Ectodermal cell (in vitro differentiated cells): ENCODE measurements around the gene ZFYVE28.

Experiments
- H3K27ac ChIP-seq: 2 replicates; pipeline ENCODE4 v1.7.0; 2013; ENCODE audit warnings: mild to moderate bottlenecking, low read depth, low read length; ENCODE audit not compliant: insufficient read depth, poor library complexity, severe bottlenecking
- H3K27me3 ChIP-seq: 2 replicates; pipeline ENCODE4 v1.7.0; 2013; ENCODE audit warnings: mild to moderate bottlenecking, low read length; ENCODE audit not compliant: insufficient read depth, control insufficient read depth, poor library complexity, severe bottlenecking
- H3K36me3 ChIP-seq: one replicate; pipeline ENCODE4 v1.7.0; 2013; ENCODE audit warnings: low read length; ENCODE audit not compliant: control insufficient read depth, insufficient read depth
- H3K4me1 ChIP-seq: one replicate; pipeline ENCODE4 v1.7.0; 2013; ENCODE audit warnings: low read length; ENCODE audit not compliant: control insufficient read depth, insufficient read depth
- H3K4me3 ChIP-seq: 2 replicates; pipeline ENCODE4 v1.7.0; 2013; ENCODE audit warnings: low read depth, low read length, control low read depth; ENCODE audit not compliant: insufficient read depth
- H3K9me3 ChIP-seq: 2 replicates; pipeline ENCODE4 v1.7.0; 2013; ENCODE audit warnings: mild to moderate bottlenecking, low read length, moderate library complexity; ENCODE audit not compliant: control insufficient read depth
- WGBS, 2 experiments: methylation state at CpG; one replicate each; pipeline ENCODE4 v1.1.7; 2013; ENCODE audit warnings: missing lambda C conversion rate in 2 of 2; 5-methylcytosine and 5-hydroxymethylcytosine counted together

ZFYVE28 gene

GRCh38 chr4:2318476-2318875 lies 100.0 kb downstream of the ZFYVE28 start:
- H3K4me3 ChIP-seq = no peak overlapping the region
- H3K4me1 ChIP-seq = no peaks in the 10 kb centered on the region
- no peaks in the 10 kb centered on the region for H3K36me3 ChIP-seq
- H3K27me3 ChIP-seq = no peaks in the 10 kb centered on the region
- no peak overlapping the region for H3K27ac ChIP-seq
- H3K9me3 ChIP-seq = no peaks in the 10 kb centered on the region
- 87 to 92% methylated on average over 12 of the region's 12 CpGs for WGBS, 2 experiments

GRCh38 chr4:2313366-2313765 lies 105.1 kb downstream of the ZFYVE28 start:
- H3K4me3 ChIP-seq = no peak overlapping the region
- H3K27me3 ChIP-seq = no peaks in the 10 kb centered on the region
- H3K36me3 ChIP-seq = no peaks in the 10 kb centered on the region
- no peaks in the 10 kb centered on the region for H3K9me3 ChIP-seq
- H3K4me1 ChIP-seq = no peaks in the 10 kb centered on the region
- 78 to 83% methylated on average over 5 of the region's 5 CpGs for WGBS, 2 experiments
- H3K27ac ChIP-seq = no peak overlapping the region

- Histone ChIP-seq H3K27me3 (no peaks in the 10 kb centered on the region), H3K9me3 (no peaks in the 10 kb centered on the region), H3K36me3 (no peaks in the 10 kb centered on the region), H3K27ac (no peak overlapping the region), H3K4me1 (no peaks in the 10 kb centered on the region), H3K4me3 (no peak overlapping the region)
- WGBS, 2 experiments = 94 to 95% methylated on average over 10 of the region's 10 CpGs
Measured at GRCh38 chr4:2306773-2307410, 111.6 kb downstream of the ZFYVE28 start.

- Histone ChIP-seq H3K27ac (no peak overlapping the region), H3K4me1 (no peaks in the 10 kb centered on the region), H3K27me3 (no peaks in the 10 kb centered on the region), H3K4me3 (no peak overlapping the region), H3K9me3 (no peaks in the 10 kb centered on the region), H3K36me3 (no peaks in the 10 kb centered on the region)
- WGBS, 2 experiments = 92 to 93% methylated on average over 11 of the region's 11 CpGs
Measured at GRCh38 chr4:2305766-2306501, 112.5 kb downstream of the ZFYVE28 start.

- no peaks in the 10 kb centered on the region for H3K9me3 ChIP-seq
- no peaks in the 10 kb centered on the region for H3K4me1 ChIP-seq
- H3K27me3 ChIP-seq = no peaks in the 10 kb centered on the region
- no peaks in the 10 kb centered on the region for H3K36me3 ChIP-seq
- H3K27ac ChIP-seq = no peak overlapping the region
- no peak overlapping the region for H3K4me3 ChIP-seq
- whole genome bisulfite sequencing, 2 experiments = 93 to 95% methylated on average over 41 of the region's 41 CpGs
Measured at GRCh38 chr4:2304877-2305561, 113.4 kb downstream of the ZFYVE28 start.

GRCh38 chr4:2304321-2304876 lies 114.0 kb downstream of the ZFYVE28 start:
- Histone ChIP-seq H3K4me3 (no peak overlapping the region), H3K27me3 (no peaks in the 10 kb centered on the region), H3K4me1 (no peaks in the 10 kb centered on the region), H3K36me3 (no peaks in the 10 kb centered on the region), H3K9me3 (no peaks in the 10 kb centered on the region), H3K27ac (no peak overlapping the region)
- 94% methylated on average over 32 of the region's 32 CpGs for WGBS, 2 experiments

- 93 to 94% methylated on average over 31 of the region's 31 CpGs for whole genome bisulfite sequencing, 2 experiments
Measured at GRCh38 chr4:2303686-2304320, 114.6 kb downstream of the ZFYVE28 start.

GRCh38 chr4:2303121-2303685 lies 115.2 kb downstream of the ZFYVE28 start:
- Histone ChIP-seq H3K4me1 (no peaks in the 10 kb centered on the region), H3K4me3 (no peak overlapping the region), H3K36me3 (no peaks in the 10 kb centered on the region), H3K27me3 (no peaks in the 10 kb centered on the region), H3K9me3 (no peaks in the 10 kb centered on the region), H3K27ac (no peak overlapping the region)
- WGBS, 2 experiments = 93 to 94% methylated on average over 19 of the region's 19 CpGs

More at GRCh38 chr4:2303686-2304320, 114.6 kb downstream of the ZFYVE28 start:
- H3K4me1 ChIP-seq = no peaks in the 10 kb centered on the region
- no peak overlapping the region for H3K4me3 ChIP-seq
- no peaks in the 10 kb centered on the region for H3K9me3 ChIP-seq
- H3K27me3 ChIP-seq = no peaks in the 10 kb centered on the region
- H3K36me3 ChIP-seq = no peaks in the 10 kb centered on the region
- H3K27ac ChIP-seq = no peak overlapping the region

GRCh38 chr4:2302387-2303119 lies 115.9 kb downstream of the ZFYVE28 start:
- no peak overlapping the region for H3K4me3 ChIP-seq
- no peaks in the 10 kb centered on the region for H3K9me3 ChIP-seq
- no peaks in the 10 kb centered on the region for H3K36me3 ChIP-seq
- no peaks in the 10 kb centered on the region for H3K27me3 ChIP-seq
- H3K27ac ChIP-seq = no peak overlapping the region
- H3K4me1 ChIP-seq = no peaks in the 10 kb centered on the region
- WGBS, 2 experiments = 94 to 95% methylated on average over 28 of the region's 28 CpGs
